Activated effector memory CD4-positive, alpha-beta T cell treated with Interleukin-2 at 50 U/mL for 16 hours (primary cell): ENCODE results near the gene HIF1A.
"Not testable (repeated sequence)": the region's sequence is repeated elsewhere in the genome, so short reads cannot be mapped to it uniquely, and the experiment has no call there.

Source experiments
- DNase-seq: peaks from one replicate; pipeline ENCODE4 v3.0.0-alpha.2; 2020

Gene HIF1A

GRCh38 chr14:61710853-61711817 lies 15.8 kb downstream of the HIF1A start:
- DNase-seq: no peak

GRCh38 chr14:61712137-61712536 lies 16.8 kb downstream of the HIF1A start:
- DNase-seq: no peak

DNA sequence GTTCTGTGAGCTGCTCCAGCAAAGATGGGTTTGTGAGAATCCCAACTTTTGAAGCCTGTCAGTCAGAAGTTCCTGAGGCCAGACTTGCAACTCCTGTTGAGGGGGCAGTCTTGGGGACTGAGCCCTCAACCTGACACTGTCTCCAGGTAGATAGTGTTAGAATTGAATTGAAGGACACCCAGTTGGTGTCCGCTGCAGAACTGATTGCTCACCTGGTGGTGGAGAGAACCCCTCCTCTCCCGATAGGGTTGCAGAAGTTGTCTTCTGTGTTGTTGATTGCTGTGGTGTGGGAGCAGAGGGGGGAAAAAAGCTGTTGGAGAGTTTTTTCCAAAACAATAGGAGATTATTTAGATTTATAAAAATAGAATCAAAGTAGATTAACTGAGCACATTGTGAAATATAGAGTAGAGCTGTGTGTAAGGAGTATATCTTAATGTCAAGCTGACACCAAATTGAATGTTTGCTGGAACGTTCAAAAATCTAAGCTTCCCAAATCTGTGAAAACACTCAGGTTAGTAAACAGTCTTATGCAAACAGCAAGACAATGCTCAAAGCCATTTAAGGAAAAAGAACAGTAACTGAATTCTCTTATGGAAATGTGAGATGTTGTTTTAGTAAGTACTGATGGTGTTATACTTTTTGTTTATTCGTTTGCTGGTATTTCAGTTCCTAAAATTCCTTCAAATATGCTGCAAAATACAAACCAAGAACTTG lies 18.6 kb downstream of the HIF1A start:
- DNase-seq: no peak

- DNase-seq: no peak
These were observed 21.6 kb downstream of the HIF1A start for GRCh38 chr14:61716956-61717355.

GRCh38 chr14:61718039-61718438 lies 22.7 kb downstream of the HIF1A start:
- DNase-seq: no peak

DNA sequence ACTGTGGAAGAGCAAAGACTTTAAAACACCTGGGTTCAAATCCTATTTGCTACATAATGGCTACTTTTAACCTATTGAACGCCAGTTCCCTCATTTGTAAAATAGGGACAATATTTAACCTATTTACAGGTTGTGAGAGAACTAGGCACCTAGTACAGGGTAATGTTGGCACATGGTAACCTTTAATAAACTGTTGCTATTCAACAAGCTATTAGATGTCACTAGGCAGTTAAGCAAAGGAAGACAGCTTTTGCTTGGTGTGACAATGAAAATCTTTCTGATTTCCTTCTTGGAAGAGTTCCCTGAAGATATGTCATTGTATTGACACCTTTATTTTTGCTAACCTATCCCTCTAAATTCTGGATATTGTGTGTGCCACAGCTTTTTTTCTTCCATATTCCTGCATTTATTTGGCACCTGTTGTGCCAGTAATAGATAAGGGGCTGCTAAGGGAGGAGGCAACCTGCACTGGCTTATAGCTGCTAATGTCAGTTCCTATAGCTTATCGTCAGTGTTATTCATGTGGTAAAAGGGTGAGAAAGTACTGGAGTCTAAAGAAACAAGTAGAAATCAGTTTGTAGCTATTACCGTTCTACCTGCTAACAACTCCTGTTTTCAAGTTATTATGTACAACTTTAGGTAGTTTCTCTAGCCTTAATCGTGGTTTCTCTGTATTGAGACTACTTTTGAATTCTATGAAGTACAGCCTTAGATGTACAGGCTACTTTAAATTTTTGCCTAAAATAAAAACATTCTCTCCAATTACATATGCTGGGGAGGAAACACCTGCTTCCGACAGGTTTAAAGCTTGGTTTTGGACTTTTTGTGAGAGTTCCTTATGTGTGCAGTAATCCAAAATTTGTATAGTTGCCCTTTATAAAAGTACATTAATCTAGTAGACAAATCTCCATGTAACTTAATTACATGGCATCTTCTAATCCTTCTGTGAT lies 24.3 kb downstream of the HIF1A start:
- DNase-seq: no peak

- DNase-seq: no peak
These were observed 25.0 kb downstream of the HIF1A start for GRCh38 chr14:61720294-61720661.

DNA sequence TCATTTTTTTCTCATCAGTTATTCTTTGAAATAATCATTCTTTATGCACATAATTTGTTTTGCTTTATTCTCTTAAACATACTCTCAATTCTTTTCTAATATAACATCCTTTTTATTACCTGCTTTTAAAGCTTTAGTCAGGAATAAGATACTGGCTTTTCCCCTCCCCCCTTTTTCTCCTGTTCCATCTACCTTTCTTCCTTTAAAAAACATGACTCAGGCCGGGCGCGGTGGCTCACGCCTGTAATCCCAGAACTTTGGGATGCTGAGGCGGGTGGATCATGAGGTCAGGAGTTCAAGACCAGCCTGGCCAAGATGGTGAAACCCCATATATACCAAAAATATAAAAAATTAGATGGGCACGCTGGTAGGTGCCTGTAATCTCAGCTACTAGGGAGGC lies 25.4 kb downstream of the HIF1A start:
- DNase-seq: no peak

GRCh38 chr14:61724133-61724532 lies 28.8 kb downstream of the HIF1A start:
- DNase-seq: no peak

DNA sequence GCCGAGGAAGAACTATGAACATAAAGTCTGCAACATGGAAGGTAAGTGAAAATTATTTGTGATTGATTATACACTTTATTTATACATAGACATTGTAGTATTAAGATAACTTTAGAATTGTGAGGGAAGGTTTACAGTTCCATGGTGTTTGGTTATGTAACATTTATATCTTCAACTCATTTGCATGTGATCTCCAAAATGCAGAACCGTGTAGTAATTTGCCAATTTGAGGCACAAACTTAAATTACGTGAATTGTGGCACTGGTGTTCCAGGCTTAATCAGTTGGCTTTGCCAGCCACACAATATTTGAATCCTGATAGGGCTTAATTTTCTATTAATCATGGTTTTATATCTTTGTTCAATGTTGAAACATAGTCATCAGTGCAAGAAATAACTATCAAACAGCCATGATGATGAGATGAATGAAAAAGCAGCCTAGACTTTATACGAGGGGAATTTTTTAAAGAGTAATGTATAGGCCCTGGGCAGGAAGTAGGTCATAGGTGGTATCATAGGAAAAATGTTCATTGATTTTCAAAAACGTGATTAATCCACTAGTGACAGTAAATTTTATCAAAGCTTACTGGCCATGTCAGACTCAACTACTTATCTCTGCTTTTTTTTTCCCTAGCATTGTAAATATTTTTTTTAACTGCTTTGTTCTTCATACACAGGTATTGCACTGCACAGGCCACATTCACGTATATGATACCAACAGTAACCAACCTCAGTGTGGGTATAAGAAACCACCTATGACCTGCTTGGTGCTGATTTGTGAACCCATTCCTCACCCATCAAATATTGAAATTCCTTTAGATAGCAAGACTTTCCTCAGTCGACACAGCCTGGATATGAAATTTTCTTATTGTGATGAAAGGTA lies 31.7 kb downstream of the HIF1A start:
- no peak for DNase-seq

- no peak for DNase-seq
These were observed 35.6 kb downstream of the HIF1A start for GRCh38 chr14:61730756-61731373.

GRCh38 chr14:61733972-61734371 lies 38.7 kb downstream of the HIF1A start:
- DNase-seq: no peak

DNA sequence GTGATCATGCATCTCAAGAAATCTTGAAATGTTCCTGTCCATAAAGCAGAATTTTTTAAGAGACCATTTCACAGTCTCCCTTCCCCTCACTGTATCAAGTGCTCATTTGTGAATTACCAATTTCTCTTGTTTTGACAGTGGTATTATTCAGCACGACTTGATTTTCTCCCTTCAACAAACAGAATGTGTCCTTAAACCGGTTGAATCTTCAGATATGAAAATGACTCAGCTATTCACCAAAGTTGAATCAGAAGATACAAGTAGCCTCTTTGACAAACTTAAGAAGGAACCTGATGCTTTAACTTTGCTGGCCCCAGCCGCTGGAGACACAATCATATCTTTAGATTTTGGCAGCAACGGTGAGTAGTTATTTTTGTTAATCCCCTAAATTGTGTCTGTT lies 41.4 kb downstream of the HIF1A start:
- DNase-seq: no peak

DNA sequence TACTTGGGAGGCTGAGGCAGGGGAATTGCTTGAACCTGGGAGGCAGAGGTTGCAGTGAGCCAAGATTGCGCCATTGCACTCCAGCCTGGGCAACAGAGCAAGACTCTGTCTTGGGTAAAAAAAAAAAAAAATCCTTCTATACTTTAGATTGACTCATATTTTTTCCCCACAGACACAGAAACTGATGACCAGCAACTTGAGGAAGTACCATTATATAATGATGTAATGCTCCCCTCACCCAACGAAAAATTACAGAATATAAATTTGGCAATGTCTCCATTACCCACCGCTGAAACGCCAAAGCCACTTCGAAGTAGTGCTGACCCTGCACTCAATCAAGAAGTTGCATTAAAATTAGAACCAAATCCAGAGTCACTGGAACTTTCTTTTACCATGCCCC lies 42.6 kb downstream of the HIF1A start:
- no peak for DNase-seq

GRCh38 chr14:61739133-61739532 lies 43.8 kb downstream of the HIF1A start:
- no peak for DNase-seq

DNA sequence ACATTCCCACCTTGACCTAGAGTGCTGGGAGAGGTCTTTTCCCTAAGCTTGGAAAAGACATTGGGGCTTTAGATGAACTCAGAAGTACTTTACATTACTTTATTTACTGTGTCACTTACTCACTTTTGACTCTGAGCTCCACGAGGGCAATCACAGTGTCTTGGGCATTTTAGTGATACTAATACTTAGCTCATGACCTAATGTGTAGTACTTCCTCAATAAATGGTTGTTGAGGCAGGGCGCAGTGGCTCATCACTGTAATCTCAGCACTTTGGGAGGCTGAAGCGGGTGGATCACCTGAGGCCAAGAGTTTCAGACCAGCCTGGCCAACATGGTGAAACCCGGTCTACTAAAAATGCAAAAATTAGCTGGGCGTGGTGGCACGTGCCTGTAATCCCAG lies 47.1 kb downstream of the HIF1A start:
- no peak for DNase-seq

DNA sequence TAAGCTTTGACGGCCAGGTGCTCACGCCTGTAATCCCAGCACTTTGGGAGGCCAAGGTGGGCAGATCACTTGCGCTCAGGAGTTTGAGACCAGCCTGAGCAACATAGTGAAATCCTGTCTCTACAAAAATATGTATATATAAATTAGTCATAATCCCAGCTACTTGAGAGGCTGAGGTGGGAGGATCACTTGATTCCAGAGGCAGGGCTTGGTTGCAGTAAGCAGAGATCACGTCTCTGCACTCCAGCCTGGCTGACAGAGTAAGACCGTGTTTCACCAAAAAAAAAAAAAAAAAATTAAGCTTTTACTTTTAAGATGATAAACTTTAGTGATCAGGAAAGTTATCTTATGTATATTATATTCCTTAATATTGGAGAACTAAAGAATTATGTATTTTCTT lies 48.9 kb downstream of the HIF1A start:
- DNase-seq: no peak

DNA sequence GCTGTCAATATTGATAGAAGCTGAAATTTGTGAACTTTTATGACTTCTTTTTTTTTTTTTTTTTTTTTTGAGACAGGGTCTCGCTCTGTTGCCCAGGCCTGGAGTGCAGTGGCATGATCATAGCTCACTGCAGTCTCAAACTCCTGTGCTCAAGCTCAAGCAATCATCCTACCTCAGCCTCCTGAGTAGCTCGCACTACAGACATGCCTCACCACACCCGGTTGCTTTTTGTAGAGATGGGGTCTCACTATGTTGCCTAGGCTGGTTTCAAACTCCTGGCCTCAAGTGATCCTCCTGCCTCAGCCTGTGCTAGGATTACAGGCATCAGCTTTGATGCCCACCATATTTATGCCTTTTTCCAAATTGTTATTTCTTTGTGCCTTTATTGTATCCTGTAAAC lies 51.0 kb downstream of the HIF1A start:
- DNase-seq: not testable (repeated sequence)

GRCh38 chr14:61746881-61747280 lies 51.6 kb downstream of the HIF1A start:
- DNase-seq: no peak

- DNase-seq: no peak
These were observed 52.0 kb downstream of the HIF1A start for GRCh38 chr14:61747342-61747741.

GRCh38 chr14:61749264-61749663 lies 54.0 kb downstream of the HIF1A start:
- no peak for DNase-seq

DNA sequence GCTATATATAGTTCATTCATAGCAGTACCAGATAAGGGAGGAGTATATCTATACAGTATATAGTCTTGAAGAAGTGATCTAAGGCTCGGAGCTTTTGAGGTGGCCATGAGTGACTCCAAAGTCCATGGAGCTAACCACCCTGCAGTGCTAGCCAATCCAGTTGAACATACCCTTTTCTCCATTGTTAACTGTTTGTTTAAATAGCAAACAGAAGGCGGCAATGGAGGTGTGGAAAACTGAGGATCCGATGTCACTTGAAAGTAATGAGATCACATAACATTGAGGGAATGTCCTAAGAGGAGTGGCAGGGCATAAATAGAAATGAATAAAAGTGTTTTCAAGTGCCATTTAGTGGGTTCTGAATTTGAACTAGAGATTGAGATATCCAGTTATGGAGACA lies 54.6 kb downstream of the HIF1A start:
- DNase-seq: no peak
